Skin epidermis (tissue), 12 donors: Measurements from ENCODE around the gene FOXP1.
A peak's percentile ranks its signal among the peaks of the same experiment; 100 is the strongest.
"Not testable (repeated sequence)": the region's sequence is repeated elsewhere in the genome, so short reads cannot be mapped to it uniquely, and the experiment has no call there.

Source experiments
- H3K27ac ChIP-seq, 21 experiments: fragments of 200-600 bp; sonication (generic) in 11 of 21; one replicate each; pipeline ENCODE4 v1.5.0; 2020; ENCODE audit warnings: mild to moderate bottlenecking in 3 of 21, inconsistent platforms in 2 of 21, moderate library complexity in 2 of 21
- H3K4me3 ChIP-seq, 7 experiments: fragments of 200-600 bp; sonication (generic) in 2 of 7; one replicate each; pipeline ENCODE4 v1.5.0; 2020; ENCODE audit warnings: inconsistent platforms in 2 of 7, mild to moderate bottlenecking in 2 of 7, moderate library complexity in 1 of 7

The FOXP1 gene

GRCh38 chr3:71444028-71444860 lies 139.3 kb downstream of the FOXP1 start:
- H3K4me3 ChIP-seq, result no peak overlapping the region
- H3K27ac ChIP-seq, result peak overlapping the region in 20 of 21 experiments; percentile 62 to 95 (median 80)

- H3K27ac ChIP-seq, result peak overlapping the region in 20 of 21 experiments; percentile 45 to 95 (median 80)
- H3K4me3 ChIP-seq, result no peak overlapping the region
Measured at GRCh38 chr3:71443332-71443731, 140.2 kb downstream of the FOXP1 start.

GRCh38 chr3:71442652-71443042 lies 140.9 kb downstream of the FOXP1 start:
- H3K27ac ChIP-seq, result peak overlapping the region in 20 of 21 experiments; percentile 1 to 95 (median 80)
- H3K4me3 ChIP-seq, result no peak overlapping the region

GRCh38 chr3:71441925-71442651 lies 141.4 kb downstream of the FOXP1 start:
- H3K27ac ChIP-seq, result peak overlapping the region in 15 of 21 experiments; percentile 1 to 95 (median 81)
- H3K4me3 ChIP-seq, result no peak overlapping the region

- Histone ChIP-seq H3K4me3 (no peak overlapping the region), H3K27ac (peak overlapping the region in 13 of 21 experiments; percentile 4 to 95 (median 61))
Measured at GRCh38 chr3:71441217-71441924, 142.2 kb downstream of the FOXP1 start.

- peak overlapping the region in 5 of 21 experiments; percentile 6 to 66 (median 41) for H3K27ac ChIP-seq
- no peak overlapping the region for H3K4me3 ChIP-seq
Measured at GRCh38 chr3:71438904-71439303, 144.6 kb downstream of the FOXP1 start.

- Histone ChIP-seq H3K4me3 (no peak overlapping the region), H3K27ac (peak overlapping the region in 4 of 21 experiments; percentile 6 to 57 (median 24))
Measured at GRCh38 chr3:71438071-71438685, 145.3 kb downstream of the FOXP1 start.

GRCh38 chr3:71436337-71436736 lies 147.2 kb downstream of the FOXP1 start:
- Histone ChIP-seq H3K4me3 (no peak overlapping the region), H3K27ac (peak overlapping the region in 3 of 21 experiments; percentile 6 to 41 (median 6))

- not testable (repeated sequence) for H3K4me3 ChIP-seq
- peak overlapping the region in 3 of 21 experiments; percentile 6 to 41 (median 6) for H3K27ac ChIP-seq
Measured at GRCh38 chr3:71435836-71436235, 147.7 kb downstream of the FOXP1 start.

- Histone ChIP-seq H3K4me3 (no peak overlapping the region), H3K27ac (peak overlapping the region in 5 of 21 experiments; percentile 12 to 60 (median 27))
Measured at GRCh38 chr3:71433631-71434030, 149.9 kb downstream of the FOXP1 start.

GRCh38 chr3:71432044-71432975 lies 151.2 kb downstream of the FOXP1 start:
- H3K4me3 ChIP-seq, result no peak overlapping the region
- H3K27ac ChIP-seq, result peak overlapping the region in 12 of 21 experiments; percentile 0 to 75 (median 40)

GRCh38 chr3:71430941-71431552 lies 152.5 kb downstream of the FOXP1 start:
- H3K4me3 ChIP-seq, result no peak overlapping the region
- peak overlapping the region in 2 of 21 experiments; percentile 1 to 14 for H3K27ac ChIP-seq

GRCh38 chr3:71429597-71429988 lies 153.9 kb downstream of the FOXP1 start:
- peak overlapping the region in 5 of 21 experiments; percentile 3 to 51 (median 26) for H3K27ac ChIP-seq
- no peak overlapping the region for H3K4me3 ChIP-seq

- peak overlapping the region in 15 of 21 experiments; percentile 7 to 71 (median 47) for H3K27ac ChIP-seq
- H3K4me3 ChIP-seq, result no peak overlapping the region
Measured at GRCh38 chr3:71428841-71429596, 154.5 kb downstream of the FOXP1 start.

GRCh38 chr3:71425491-71426071 lies 157.9 kb downstream of the FOXP1 start:
- Histone ChIP-seq H3K4me3 (no peak overlapping the region), H3K27ac (peak overlapping the region in 1 of 21 experiments; percentile 10)

- H3K4me3 ChIP-seq, result no peak overlapping the region
- H3K27ac ChIP-seq, result peak overlapping the region in 10 of 21 experiments; percentile 5 to 81 (median 50)
Measured at GRCh38 chr3:71423151-71423906, 160.2 kb downstream of the FOXP1 start.
